ENCODE data around the gene CTPS1. TPM values are rescaled to one million over a fixed set of nuclear protein-coding genes. Genes with fewer than 3 reads are reported as not detected.
A peak's percentile ranks its signal among the peaks of the same experiment; 100 is the strongest.

Gene CTPS1
- total RNA-seq, 3 donors from 2014 or later: 13.1 to 20.0 (median 13.2) TPM

GRCh38 chr1:40981691-40982448 lies 2.4 kb downstream of the CTPS1 start:
- intact Hi-C loops (cut with DNase I; ENCODE audit: low total_unique reads): no loop called here
- H3K9me3 ChIP-seq: no peaks in the 10 kb centered on the region
- H3K36me3 ChIP-seq: no peaks in the 10 kb centered on the region
- H3K27me3 ChIP-seq: no peaks in the 10 kb centered on the region
- peak overlapping the region in 1 of 2 donors; percentile 40 for H3K27ac ChIP-seq
- H3K4me3 ChIP-seq: no peak overlapping the region
- no peak for DNase-seq (ENCODE audit: low spot score in 2 of 2)
- TF ChIP-seq CTCF (IDR thresholded peaks at IDR 0.05) (no peak), POLR2A (IDR thresholded peaks at IDR 0.05) (no peak), POLR2AphosphoS5 (IDR thresholded peaks at IDR 0.05) (no peak)
- H3K4me1 ChIP-seq: peaks cover 0 to 5% of the 10 kb centered on the region in 2 donors

GRCh38 chr1:40982721-40983120 lies 3.2 kb downstream of the CTPS1 start:
- Histone ChIP-seq H3K27me3 (no peaks in the 10 kb centered on the region), H3K36me3 (no peaks in the 10 kb centered on the region), H3K4me1 (peaks cover 0 to 5% of the 10 kb centered on the region in 2 donors), H3K4me3 (no peak overlapping the region), H3K27ac (no peak overlapping the region), H3K9me3 (no peaks in the 10 kb centered on the region)
- DNase-seq (ENCODE audit: low spot score in 2 of 2): no peak
- intact Hi-C loops (cut with DNase I; ENCODE audit: low total_unique reads): no loop called here
- TF ChIP-seq CTCF (IDR thresholded peaks at IDR 0.05) (no peak), POLR2AphosphoS5 (IDR thresholded peaks at IDR 0.05) (no peak), POLR2A (IDR thresholded peaks at IDR 0.05) (no peak)

- H3K27me3 ChIP-seq: no peaks in the 10 kb centered on the region
- no peak for TF ChIP-seq POLR2A (IDR thresholded peaks at IDR 0.05)
- no peak overlapping the region for H3K4me3 ChIP-seq
- no peak for DNase-seq (ENCODE audit: low spot score in 2 of 2)
- H3K9me3 ChIP-seq: no peaks in the 10 kb centered on the region
- H3K4me1 ChIP-seq: peaks cover 0 to 5% of the 10 kb centered on the region in 2 donors
- intact Hi-C loops (cut with DNase I; ENCODE audit: low total_unique reads): no loop called here
- no peaks in the 10 kb centered on the region for H3K36me3 ChIP-seq
- no peak overlapping the region for H3K27ac ChIP-seq
These were observed 3.8 kb downstream of the CTPS1 start for GRCh38 chr1:40983286-40983685.

GRCh38 chr1:40984066-40984465 lies 4.6 kb downstream of the CTPS1 start:
- TF ChIP-seq CTCF (IDR thresholded peaks at IDR 0.05): no peak
- no peak for TF ChIP-seq POLR2A (IDR thresholded peaks at IDR 0.05)
- TF ChIP-seq POLR2AphosphoS5 (IDR thresholded peaks at IDR 0.05): no peak
- intact Hi-C loops (cut with DNase I; ENCODE audit: low total_unique reads): no loop called here
- Histone ChIP-seq H3K4me1 (peaks cover 0 to 5% of the 10 kb centered on the region in 2 donors), H3K27ac (no peak overlapping the region), H3K27me3 (no peaks in the 10 kb centered on the region), H3K9me3 (no peaks in the 10 kb centered on the region), H3K36me3 (no peaks in the 10 kb centered on the region), H3K4me3 (no peak overlapping the region)
- DNase-seq (ENCODE audit: low spot score in 2 of 2): no peak

GRCh38 chr1:40984531-40984930 lies 5.0 kb downstream of the CTPS1 start:
- Histone ChIP-seq H3K27ac (no peak overlapping the region), H3K9me3 (no peaks in the 10 kb centered on the region), H3K4me1 (peaks cover 0 to 5% of the 10 kb centered on the region in 2 donors), H3K27me3 (no peaks in the 10 kb centered on the region), H3K4me3 (no peak overlapping the region), H3K36me3 (peaks cover 4% of the 10 kb centered on the region)
- DNase-seq (ENCODE audit: low spot score in 2 of 2): no peak
- intact Hi-C loops (cut with DNase I; ENCODE audit: low total_unique reads): no loop called here
- no peak for TF ChIP-seq POLR2AphosphoS5 (IDR thresholded peaks at IDR 0.05)
- TF ChIP-seq CTCF (IDR thresholded peaks at IDR 0.05): no peak
- TF ChIP-seq POLR2A (IDR thresholded peaks at IDR 0.05): no peak

All from breast epithelium (tissue), 4 donors.